Testis (tissue), 2 donors: ENCODE measurements around the gene ZNF491.

Experiments
- POLR2A ChIP-seq: fragments of 450-650 bp; IDR thresholded peaks from one replicate; pipeline ENCODE4 v1.6.1; 2017; ENCODE audit warnings: antibody characterized with exemption, mild to moderate bottlenecking, moderate library complexity
- TF ChIP-seq, protein P1 (sequence below), 3 experiments: fragments of 450-650 bp in 2 of 3; fragments of 200-600 bp in 1 of 3; sonication (generic) in 1 of 3; IDR thresholded peaks; one replicate each; pipeline ENCODE4 v1.5.1; 2016 to 2019; ENCODE audit warnings: antibody characterized with exemption in 3 of 3, mild to moderate bottlenecking in 2 of 3, moderate library complexity in 1 of 3

DNA sequence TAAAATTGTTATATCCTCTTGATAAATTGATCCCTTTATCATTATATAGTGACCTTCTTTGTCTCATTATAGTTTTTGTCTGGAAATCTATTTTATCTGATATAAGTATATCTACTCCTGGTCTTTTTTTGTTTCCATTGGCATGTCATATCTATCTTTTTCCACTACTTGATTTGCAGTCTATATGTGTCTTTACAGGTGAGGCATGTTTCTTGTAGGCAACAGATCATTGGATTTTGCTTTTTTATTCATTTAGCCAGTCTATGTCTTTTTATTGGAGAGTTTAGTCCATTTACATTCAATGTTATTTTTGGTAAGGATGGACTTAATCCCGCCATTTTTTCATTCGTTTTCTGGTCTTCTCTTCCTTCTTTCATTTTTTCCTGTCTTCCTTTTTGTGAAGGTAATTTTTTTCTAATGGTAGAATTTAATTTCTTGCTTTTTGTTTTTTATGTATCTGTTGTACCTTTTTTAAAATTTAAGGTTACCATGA lies 46.0 kb upstream of the ZNF491 start:
- TF ChIP-seq, protein P1, sequence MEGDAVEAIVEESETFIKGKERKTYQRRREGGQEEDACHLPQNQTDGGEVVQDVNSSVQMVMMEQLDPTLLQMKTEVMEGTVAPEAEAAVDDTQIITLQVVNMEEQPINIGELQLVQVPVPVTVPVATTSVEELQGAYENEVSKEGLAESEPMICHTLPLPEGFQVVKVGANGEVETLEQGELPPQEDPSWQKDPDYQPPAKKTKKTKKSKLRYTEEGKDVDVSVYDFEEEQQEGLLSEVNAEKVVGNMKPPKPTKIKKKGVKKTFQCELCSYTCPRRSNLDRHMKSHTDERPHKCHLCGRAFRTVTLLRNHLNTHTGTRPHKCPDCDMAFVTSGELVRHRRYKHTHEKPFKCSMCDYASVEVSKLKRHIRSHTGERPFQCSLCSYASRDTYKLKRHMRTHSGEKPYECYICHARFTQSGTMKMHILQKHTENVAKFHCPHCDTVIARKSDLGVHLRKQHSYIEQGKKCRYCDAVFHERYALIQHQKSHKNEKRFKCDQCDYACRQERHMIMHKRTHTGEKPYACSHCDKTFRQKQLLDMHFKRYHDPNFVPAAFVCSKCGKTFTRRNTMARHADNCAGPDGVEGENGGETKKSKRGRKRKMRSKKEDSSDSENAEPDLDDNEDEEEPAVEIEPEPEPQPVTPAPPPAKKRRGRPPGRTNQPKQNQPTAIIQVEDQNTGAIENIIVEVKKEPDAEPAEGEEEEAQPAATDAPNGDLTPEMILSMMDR (IDR thresholded peaks at IDR 0.05): no peak
- TF ChIP-seq POLR2A: no peak
